HepG2 (cell line): Measurements from ENCODE around the gene MLC1. TPM values are rescaled to one million over a fixed set of nuclear protein-coding genes. Genes with fewer than 3 reads are reported as not detected.

Experiments used
- ATAC-seq: fragments of 200-7000 bp; cut with Tn5 transposase; 3 replicates; pipeline ENCODE4 v1.9.1; 2020; ENCODE audit warnings: mild to moderate bottlenecking, moderate library complexity
- BruUV-seq: library from RNA; stranded (reverse); fragments of 400-500 nt; replicated peaks from 2 replicates; lab custom pipeline; 2021; lab: Mats Ljungman, UMichigan
- CTCF ChIA-PET: fragments of 300-600 bp; formaldehyde crosslinking; extraction: SDS; loops from one replicate; lab custom pipeline; 2021; ENCODE audit warnings: low total read pairs, inconsistent platforms, low intra/inter-chr PET ratio; lab: Yijun Ruan, JAX
- POLR2A ChIA-PET: fragments of 350-600 bp; sonication (Branson Sonifier 250); formaldehyde crosslinking; loops from one replicate; lab custom pipeline; 2020; ENCODE audit warnings: antibody characterized with exemption, inconsistent platforms; lab: Yijun Ruan, JAX
- DNase-seq: peaks from one replicate; pipeline ENCODE4 v3.0.0-alpha.2; 2015; ENCODE audit warnings: low spot score
- FAIRE-seq: peaks from 3 replicates; lab custom pipeline; 2011; peaks lifted over from hg19 to GRCh38; lab: Jason Lieb, UNC
- H2AFZ ChIP-seq: one replicate; pipeline ENCODE4 v1.6.1; 2011; ENCODE audit warnings: low read length, inconsistent platforms
- H3K27ac ChIP-seq: fragments of 300-600 bp; 3 replicates; pipeline ENCODE4 v1.8.0; 2011; ENCODE audit warnings: mixed run types, mild to moderate bottlenecking, mixed read lengths, low read length, inconsistent platforms; ENCODE audit not compliant: insufficient read depth; ENCODE audit errors: extremely low read length
- H3K27me3 ChIP-seq, 2 experiments: fragments of 200-600 bp in 1 of 2; 2 replicates in 1 of 2; 3 replicates in 1 of 2; pipeline versions ENCODE4 v1.6.0 to v1.8.0; 2011; ENCODE audit warnings: low read length in 2 of 2, mild to moderate bottlenecking in 2 of 2, moderate library complexity in 2 of 2, inconsistent platforms in 1 of 2; ENCODE audit not compliant: insufficient read depth in 2 of 2, control insufficient read depth in 1 of 2
- H3K36me3 ChIP-seq, 2 experiments: fragments of 200-600 bp in 1 of 2; replicated peaks in 1 of 2; 2 replicates in 1 of 2; 3 replicates in 1 of 2; pipeline versions ENCODE4 v1.5.1 to v1.8.0; 2011; ENCODE audit warnings: low read length in 2 of 2, inconsistent platforms in 1 of 2; ENCODE audit not compliant: insufficient read depth in 2 of 2, control insufficient read depth in 1 of 2
- H3K4me1 ChIP-seq: 2 replicates; pipeline ENCODE4 v1.5.1; 2012; ENCODE audit warnings: low read length, inconsistent platforms; ENCODE audit not compliant: insufficient read depth
- H3K4me2 ChIP-seq: 2 replicates; pipeline ENCODE4 v1.6.0; 2011; ENCODE audit warnings: low read depth, low read length, inconsistent platforms
- H3K4me3 ChIP-seq, 3 experiments: fragments of 200-600 bp in 1 of 3; sonication (generic), shearing (Covaris generic) in 1 of 3; replicated peaks in 1 of 3; 2 replicates each; pipeline ENCODE4 v1.5.1; 2011 to 2016; ENCODE audit warnings: low read length in 3 of 3, inconsistent platforms in 2 of 3, low read depth in 2 of 3, mild to moderate bottlenecking in 2 of 3, control low read depth in 1 of 3, mixed read lengths in 1 of 3; ENCODE audit not compliant: insufficient read depth in 1 of 3
- H3K79me2 ChIP-seq: one replicate; pipeline ENCODE4 v1.6.1; 2011; ENCODE audit warnings: low read length, inconsistent platforms; ENCODE audit not compliant: insufficient read depth
- H3K9ac ChIP-seq: 2 replicates; pipeline ENCODE4 v1.6.0; 2011; ENCODE audit warnings: mild to moderate bottlenecking, low read depth, low read length, inconsistent platforms; ENCODE audit not compliant: insufficient read depth
- H3K9me3 ChIP-seq: 2 replicates; pipeline ENCODE4 v1.5.1; 2012; ENCODE audit warnings: mild to moderate bottlenecking, low read length
- H4K20me1 ChIP-seq: 2 replicates; pipeline ENCODE4 v1.6.0; 2011; ENCODE audit warnings: inconsistent platforms, mild to moderate bottlenecking, low read length, moderate library complexity; ENCODE audit not compliant: insufficient read depth
- EEA1 ChIP-seq: sonication (generic); formaldehyde crosslinking; IDR thresholded peaks from 2 replicates; pipeline ENCODE4 v1.5.1; 2020; ENCODE audit warnings: mild to moderate bottlenecking, missing genetic modification reagents, borderline replicate concordance
- KAT8 ChIP-seq: IDR thresholded peaks from 2 replicates; pipeline ENCODE4 v1.6.1; 2016; ENCODE audit warnings: missing genetic modification reagents, missing compliant biosample characterization
- KDM4B ChIP-seq: sonication (generic); formaldehyde crosslinking; IDR thresholded peaks from 2 replicates; pipeline ENCODE4 v1.4.0; 2020; ENCODE audit warnings: missing genetic modification reagents
- KLF12 ChIP-seq: sonication (generic); formaldehyde crosslinking; IDR thresholded peaks from 2 replicates; pipeline ENCODE4 v1.4.0; 2020; ENCODE audit warnings: missing genetic modification reagents, borderline replicate concordance
- NCOA1 ChIP-seq: sonication (generic); formaldehyde crosslinking; IDR thresholded peaks from 2 replicates; pipeline ENCODE4 v1.9.0; 2021; ENCODE audit warnings: missing genetic modification reagents
- PAX8 ChIP-seq: sonication (generic); formaldehyde crosslinking; IDR thresholded peaks from 2 replicates; pipeline ENCODE4 v1.8.0; 2022; ENCODE audit warnings: mild to moderate bottlenecking, missing genetic modification reagents, borderline replicate concordance
- RBFOX2 ChIP-seq: fragments of 200-400 bp; formaldehyde crosslinking; IDR thresholded peaks from 2 replicates; pipeline ENCODE4 v1.6.1; 2017; ENCODE audit warnings: low read depth, mild to moderate bottlenecking, low read length
- RORA ChIP-seq: sonication (generic); formaldehyde crosslinking; IDR thresholded peaks from 2 replicates; pipeline ENCODE4 v1.5.0; 2020; ENCODE audit warnings: mild to moderate bottlenecking, missing genetic modification reagents, moderate library complexity
- TGIF2 ChIP-seq: IDR thresholded peaks from 2 replicates; pipeline ENCODE4 v1.6.1; 2016; ENCODE audit warnings: control low read depth, missing compliant biosample characterization
- TOPORS ChIP-seq: sonication (generic); formaldehyde crosslinking; IDR thresholded peaks from 2 replicates; pipeline ENCODE4 v1.8.0; 2023; ENCODE audit warnings: mild to moderate bottlenecking, missing genetic modification reagents
- ZNF180 ChIP-seq: sonication (generic); formaldehyde crosslinking; IDR thresholded peaks from 2 replicates; pipeline ENCODE4 v1.4.0; 2020; ENCODE audit warnings: low read depth, missing genetic modification reagents, borderline replicate concordance
- ZNF362 ChIP-seq: sonication (generic); formaldehyde crosslinking; IDR thresholded peaks from 2 replicates; pipeline ENCODE4 v1.4.0; 2020; ENCODE audit warnings: missing genetic modification reagents, mild to moderate bottlenecking, borderline replicate concordance
- ZNF574 ChIP-seq: sonication (generic); formaldehyde crosslinking; IDR thresholded peaks from 2 replicates; pipeline ENCODE4 v1.4.0; 2020; ENCODE audit warnings: missing genetic modification reagents
- ZNF770 ChIP-seq: sonication (generic); formaldehyde crosslinking; IDR thresholded peaks from 2 replicates; pipeline ENCODE4 v1.5.0; 2020; ENCODE audit warnings: mild to moderate bottlenecking, missing genetic modification reagents
- WGBS: methylation state at CpG from one replicate; pipeline ENCODE4 v1.1.6; 2017; ENCODE audit warnings: low lambda C conversion rate; 5-methylcytosine and 5-hydroxymethylcytosine counted together
- in situ Hi-C: cut with HindIII; loops from 2 replicates; pipeline ENCODE4 v1.10.0; 2017; ENCODE audit warnings: low pct_unique_long_range_greater_than_20kb; ENCODE audit not compliant: extremely low pct_ligation_motif_present
- intact Hi-C: fragments of 100-400 bp; cut with micrococcal nuclease; formaldehyde crosslinking; loops from one replicate; pipeline ENCODE4 v1.10.0; 2022; ENCODE audit not compliant: unreplicated experiment
- polyA plus RNA-seq, 8 experiments: library from polyadenylated mRNA; depleted of rRNA in 3 of 8; stranded (reverse) in 7 of 8; unstranded in 1 of 8; fragments of >200 nt; fragmentation: Illumina TruSeq in 4 of 8; extraction: Trizol in 4 of 8; gene quantifications; 2 replicates each; pipeline versions ENCODE4 v1.2.1 to v1.2.3, GENCODE V29; 2011 to 2016; ENCODE audit warnings: low read depth in 4 of 8, missing spikeins in 1 of 8, mixed read lengths in 1 of 8; ENCODE audit not compliant: insufficient read depth in 1 of 8
- total RNA-seq, 5 experiments: library from RNA; depleted of rRNA; stranded (reverse); fragments of >200 nt; fragmentation: Illumina TruSeq; extraction: Trizol; gene quantifications; 2 replicates each; pipeline ENCODE4 v1.2.3, GENCODE V29; 2016; ENCODE audit warnings: low read depth in 1 of 5
- TF ChIP-seq, protein P1 (sequence below): sonication (generic); formaldehyde crosslinking; conservative IDR thresholded peaks from 2 replicates; pipeline ENCODE4 v1.4.0; 2020; ENCODE audit warnings: missing genetic modification reagents
- TF ChIP-seq, protein P2 (sequence below): fragments of 450-650 bp; IDR thresholded peaks from 2 replicates; pipeline ENCODE4 v1.6.1; 2017

MLC1 gene
- total and polyA plus RNA-seq, 2 of the 13 experiments (the other 11 are each of a cell fraction or from before 2014, with no cell fraction given), result not detected

GRCh38 chr22:50053861-50054260 lies 31.4 kb downstream of the MLC1 start:
- ChIA-PET CTCF (no interaction called here), POLR2A (no interaction called here)
- H3K27me3 ChIP-seq, result peaks cover 2 to 10% of the 10 kb centered on the region in 2 experiments; a peak in 4 of 5 replicates
- ATAC-seq (no peak), FAIRE-seq (no peak), DNase-seq (no peak)
- no peak overlapping the region for H2AFZ ChIP-seq
- H3K4me2 ChIP-seq, result no peak overlapping the region
- H3K4me3 ChIP-seq, result no peak overlapping the region
- no peaks in the 10 kb centered on the region for H3K79me2 ChIP-seq
- no peaks in the 10 kb centered on the region for H3K9me3 ChIP-seq
- in situ Hi-C loops, result no loop called here
- H4K20me1 ChIP-seq, result no peaks in the 10 kb centered on the region
- H3K4me1 ChIP-seq, result peaks cover 7% of the 10 kb centered on the region; the same call in 1 of the 2 replicates
- intact Hi-C loops, result no loop called here
- WGBS, result 70% methylated on average over 15 of the region's 18 CpGs
- no peak overlapping the region for H3K27ac ChIP-seq
- no peak overlapping the region for H3K9ac ChIP-seq
- BruUV-seq, result no TSS peak
- H3K36me3 ChIP-seq, result no peaks in the 10 kb centered on the region
- no peak for TF ChIP-seq KLF12 (CRISPR knock-in tag)
- no peak for TF ChIP-seq TGIF2
- TF ChIP-seq TOPORS (CRISPR knock-in tag), result no peak
- no peak for TF ChIP-seq ZNF180 (CRISPR knock-in tag)
- no peak for TF ChIP-seq ZNF574 (CRISPR knock-in tag)
- TF ChIP-seq, protein P1, sequence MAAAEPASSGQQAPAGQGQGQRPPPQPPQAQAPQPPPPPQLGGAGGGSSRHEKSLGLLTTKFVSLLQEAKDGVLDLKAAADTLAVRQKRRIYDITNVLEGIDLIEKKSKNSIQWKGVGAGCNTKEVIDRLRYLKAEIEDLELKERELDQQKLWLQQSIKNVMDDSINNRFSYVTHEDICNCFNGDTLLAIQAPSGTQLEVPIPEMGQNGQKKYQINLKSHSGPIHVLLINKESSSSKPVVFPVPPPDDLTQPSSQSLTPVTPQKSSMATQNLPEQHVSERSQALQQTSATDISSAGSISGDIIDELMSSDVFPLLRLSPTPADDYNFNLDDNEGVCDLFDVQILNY (CRISPR knock-in tag), result no peak
- TF ChIP-seq, protein P2, sequence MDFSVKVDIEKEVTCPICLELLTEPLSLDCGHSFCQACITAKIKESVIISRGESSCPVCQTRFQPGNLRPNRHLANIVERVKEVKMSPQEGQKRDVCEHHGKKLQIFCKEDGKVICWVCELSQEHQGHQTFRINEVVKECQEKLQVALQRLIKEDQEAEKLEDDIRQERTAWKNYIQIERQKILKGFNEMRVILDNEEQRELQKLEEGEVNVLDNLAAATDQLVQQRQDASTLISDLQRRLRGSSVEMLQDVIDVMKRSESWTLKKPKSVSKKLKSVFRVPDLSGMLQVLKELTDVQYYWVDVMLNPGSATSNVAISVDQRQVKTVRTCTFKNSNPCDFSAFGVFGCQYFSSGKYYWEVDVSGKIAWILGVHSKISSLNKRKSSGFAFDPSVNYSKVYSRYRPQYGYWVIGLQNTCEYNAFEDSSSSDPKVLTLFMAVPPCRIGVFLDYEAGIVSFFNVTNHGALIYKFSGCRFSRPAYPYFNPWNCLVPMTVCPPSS, result no peak
- no peak for TF ChIP-seq ZNF362 (CRISPR knock-in tag)
- no peak for TF ChIP-seq RORA (CRISPR knock-in tag)
- TF ChIP-seq ZNF770 (CRISPR knock-in tag), result no peak
- TF ChIP-seq KAT8, result no peak
- no peak for TF ChIP-seq KDM4B
- no peak for TF ChIP-seq RBFOX2
- no peak for TF ChIP-seq PAX8 (CRISPR knock-in tag)
- TF ChIP-seq NCOA1 (CRISPR knock-in tag), result no peak
- no peak for TF ChIP-seq EEA1
